HG02840 (cell line): ENCODE results near the gene PRPF39.
"Not testable (repeated sequence)": the region's sequence is repeated elsewhere in the genome, so short reads cannot be mapped to it uniquely, and the experiment has no call there.

Source experiments
- ATAC-seq: cut with Tn5 transposase; IDR thresholded peaks from one replicate; pipeline ENCODE4 v1.9.1; 2021; ENCODE audit warnings: mild to moderate bottlenecking, moderate library complexity, moderate number of reproducible peaks; ENCODE audit not compliant: unreplicated experiment, low FRiP score

PRPF39 gene

DNA sequence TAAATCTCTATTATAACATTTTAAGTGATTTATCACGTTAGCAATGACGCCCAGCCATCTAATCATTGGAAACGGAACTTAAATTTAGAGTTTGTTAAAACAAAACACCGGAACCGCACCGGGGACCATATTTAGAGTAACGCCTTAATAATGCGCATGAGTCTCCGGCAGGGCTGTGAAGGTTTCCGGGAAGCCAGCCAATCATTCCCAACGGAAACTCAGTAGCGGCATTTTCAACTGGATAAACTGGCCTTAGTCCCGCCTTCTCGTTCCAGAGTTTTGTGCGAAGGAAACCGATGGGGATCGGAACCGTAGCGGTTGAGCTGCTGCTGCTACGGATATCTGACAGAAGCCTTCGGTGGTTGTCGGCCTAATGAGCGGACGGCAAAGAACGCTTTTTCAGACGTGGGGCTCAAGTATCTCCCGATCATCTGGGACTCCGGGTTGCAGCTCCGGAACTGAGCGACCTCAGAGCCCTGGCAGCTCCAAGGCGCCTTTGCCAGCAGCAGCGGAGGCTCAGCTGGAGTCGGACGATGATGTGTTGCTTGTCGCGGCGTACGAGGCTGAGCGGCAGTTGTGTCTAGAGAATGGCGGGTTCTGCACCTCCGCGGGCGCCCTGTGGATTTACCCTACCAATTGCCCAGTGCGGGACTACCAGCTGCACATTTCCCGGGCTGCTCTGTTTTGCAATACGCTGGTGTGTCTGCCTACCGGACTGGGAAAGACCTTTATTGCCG is 51.9 kb downstream of the PRPF39 start, which contains the start of gene FANCM:
Gene FANCM (plus strand): TSS at position 272 of the 737 bp plus-strand sequence. CDS start 102 bp downstream, at position 374.
- peak; percentile 49 for ATAC-seq

- no peak for ATAC-seq
Observed at GRCh38 chr14:45136399-45136798, 52.5 kb downstream of the PRPF39 start.

DNA sequence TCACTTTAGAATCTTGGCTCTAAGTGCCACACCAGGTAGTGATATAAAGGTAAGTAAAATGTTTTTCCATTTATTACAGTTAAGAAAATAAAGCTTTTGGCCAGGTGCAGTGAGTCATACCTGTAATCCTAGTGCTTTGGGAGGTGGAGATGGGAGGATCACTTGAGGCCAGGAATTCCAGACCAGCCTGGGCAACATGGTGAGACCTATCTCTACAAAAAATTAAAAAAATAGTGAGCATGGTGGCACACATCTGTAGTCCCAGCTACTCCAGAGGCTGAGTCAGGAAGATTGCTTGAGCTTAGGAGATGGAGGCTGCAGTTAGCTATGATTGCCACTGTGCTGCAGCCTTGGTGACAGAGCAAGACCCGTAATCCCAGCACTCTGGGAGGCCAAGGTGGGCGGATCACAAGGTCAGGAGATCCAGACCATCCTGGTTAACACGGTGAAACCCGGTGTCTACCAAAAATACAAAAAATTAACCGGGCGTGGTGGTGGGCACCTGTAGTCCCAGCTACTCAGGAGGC is 56.8 kb downstream of the PRPF39 start:
- ATAC-seq: no peak

DNA sequence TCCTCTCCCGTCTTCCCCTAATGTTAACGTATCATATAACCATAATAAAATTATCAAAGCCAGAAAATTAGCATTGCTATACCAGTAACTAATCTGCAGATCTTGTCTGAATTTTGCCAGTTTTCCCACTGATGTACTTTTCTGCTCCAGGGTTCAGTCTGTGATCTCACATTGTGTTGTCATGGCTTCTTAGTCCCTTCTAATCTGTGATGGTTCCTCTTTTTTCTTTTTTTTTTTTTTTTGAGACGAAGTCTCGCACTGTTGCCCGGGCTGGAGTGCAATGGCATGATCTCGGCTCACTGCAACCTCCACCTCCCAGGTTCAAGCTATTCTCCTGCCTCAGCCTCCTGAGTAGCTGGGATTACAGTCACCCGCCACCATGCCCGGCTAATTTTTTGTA is 58.2 kb downstream of the PRPF39 start:
- not testable (repeated sequence) for ATAC-seq

DNA sequence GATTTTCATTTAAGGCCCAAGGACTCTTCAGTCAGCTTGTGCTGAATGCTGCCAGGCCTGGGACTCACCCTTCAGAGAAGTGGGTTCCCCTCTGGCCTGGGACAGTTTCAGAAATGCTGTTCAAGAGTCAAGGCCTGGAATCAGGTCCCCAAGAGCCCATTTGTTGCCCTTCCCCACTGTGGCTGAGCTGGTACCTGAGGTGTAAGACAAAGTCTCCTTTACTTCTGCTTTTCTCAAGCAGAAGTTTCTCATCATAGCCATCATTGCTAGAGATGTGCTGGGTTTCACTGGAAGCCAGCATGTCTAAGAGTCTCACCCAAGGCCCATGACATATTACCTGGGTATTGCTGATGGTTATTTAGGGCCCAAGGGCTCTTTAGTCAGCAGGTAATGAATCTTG is 60.7 kb downstream of the PRPF39 start:
- peak; percentile 38 for ATAC-seq

GRCh38 chr14:45145214-45145613 is 61.3 kb downstream of the PRPF39 start:
- peak; percentile 72 for ATAC-seq

DNA sequence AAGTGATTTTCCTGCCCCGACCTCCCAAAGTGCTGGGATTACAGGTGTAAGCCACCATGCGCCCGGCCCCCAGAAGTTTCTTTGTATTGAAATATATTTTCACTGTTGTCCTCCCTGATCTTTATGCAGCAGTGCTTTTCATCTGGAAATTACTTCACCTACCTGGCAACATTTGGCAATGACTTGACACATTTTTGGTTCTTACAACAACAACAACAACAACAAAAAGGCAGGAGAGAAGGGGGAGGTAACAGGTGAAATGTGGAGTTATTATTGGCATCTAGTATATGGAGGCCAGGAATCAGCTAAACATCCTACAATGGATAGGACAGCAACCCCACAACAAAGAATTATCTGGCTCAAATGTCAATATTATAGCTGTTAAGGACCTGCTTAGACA is 65.7 kb downstream of the PRPF39 start:
- ATAC-seq: no peak

DNA sequence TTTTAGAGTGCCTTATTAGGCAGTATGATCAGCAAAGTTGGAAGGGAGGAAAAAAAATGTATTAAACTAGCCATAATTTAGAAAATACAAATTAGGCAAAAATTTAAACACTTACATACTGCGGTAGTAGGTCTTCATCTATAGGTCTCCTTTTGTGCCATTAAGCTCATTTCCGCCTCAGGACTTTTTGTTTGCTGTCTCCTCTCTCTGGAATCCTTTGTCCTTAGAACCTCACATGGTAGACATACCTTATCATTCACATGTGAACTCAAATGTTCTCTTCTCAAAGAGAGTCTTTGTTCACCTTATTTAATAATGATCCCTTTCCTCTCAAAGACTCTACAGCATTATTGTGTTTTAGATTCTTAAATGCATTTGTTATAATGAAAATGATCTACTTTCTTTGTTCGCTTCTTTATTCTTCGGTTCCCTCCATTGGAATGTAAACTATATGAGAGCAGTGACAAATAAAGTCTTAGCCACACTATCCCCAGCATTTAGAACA is 66.5 kb downstream of the PRPF39 start:
- ATAC-seq: no peak

DNA sequence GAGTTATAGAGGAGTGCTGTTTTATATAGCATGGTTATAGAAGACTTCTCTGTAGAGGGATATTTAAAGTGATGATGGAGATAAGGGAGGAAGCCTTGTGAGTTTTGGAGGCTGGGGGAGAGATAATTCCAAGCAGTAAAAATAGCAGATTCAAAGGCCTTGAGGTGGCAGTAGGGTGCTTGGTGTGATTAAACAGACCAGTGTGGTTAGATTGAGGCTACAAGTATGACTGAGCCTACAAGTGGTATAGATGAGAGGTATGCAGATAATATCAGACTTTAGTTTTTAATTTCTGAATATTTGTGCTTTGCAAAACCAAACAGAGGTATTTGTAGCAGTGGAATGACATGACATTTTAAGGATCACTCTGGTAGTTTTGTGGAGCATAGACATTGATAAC is 72.2 kb downstream of the PRPF39 start:
- ATAC-seq: no peak
